NCI-H2171 (cell line): ENCODE measurements around the gene DOK3.
A peak's percentile ranks its signal among the peaks of the same experiment; 100 is the strongest.

Experiments used
- DNase-seq: peaks from one replicate; lab custom pipeline; 2025; lab: John Stamatoyannopoulos, UW

The DOK3 gene

DNA sequence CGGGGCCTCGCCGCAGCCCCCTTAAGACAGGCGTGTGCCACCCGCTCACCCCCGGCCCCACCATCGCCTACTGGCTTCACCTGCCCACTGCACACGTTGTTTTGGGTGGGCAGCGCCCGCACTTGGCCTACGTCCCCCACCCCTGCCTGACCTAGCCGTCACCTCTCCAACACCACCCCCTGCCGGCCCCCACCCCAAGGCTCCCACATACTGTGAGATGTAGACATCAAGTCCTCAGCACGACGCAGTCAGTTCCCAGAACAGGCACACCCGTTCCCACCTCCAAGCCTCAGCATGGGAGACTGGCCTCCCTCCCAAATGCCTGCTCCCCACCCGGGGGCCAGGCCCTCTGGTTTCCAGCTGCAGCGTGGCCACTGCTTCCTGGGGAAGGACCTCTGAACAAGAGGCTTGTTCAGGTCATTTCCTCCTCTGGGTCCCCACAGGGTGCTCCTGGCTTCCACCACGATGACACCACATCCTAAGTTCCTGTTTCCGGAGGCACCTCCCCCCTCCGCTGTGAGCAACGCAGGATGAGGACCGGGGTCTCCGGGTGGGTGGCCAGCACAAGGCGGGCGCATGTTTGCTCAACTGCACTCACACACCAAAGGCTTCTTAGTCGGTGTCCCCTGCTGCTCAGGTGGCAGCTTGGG is 47.5 kb downstream of the DOK3 start:
- no peak for DNase-seq

GRCh38 chr5:177459819-177460628 is 49.6 kb downstream of the DOK3 start:
- DNase-seq = no peak

DNA sequence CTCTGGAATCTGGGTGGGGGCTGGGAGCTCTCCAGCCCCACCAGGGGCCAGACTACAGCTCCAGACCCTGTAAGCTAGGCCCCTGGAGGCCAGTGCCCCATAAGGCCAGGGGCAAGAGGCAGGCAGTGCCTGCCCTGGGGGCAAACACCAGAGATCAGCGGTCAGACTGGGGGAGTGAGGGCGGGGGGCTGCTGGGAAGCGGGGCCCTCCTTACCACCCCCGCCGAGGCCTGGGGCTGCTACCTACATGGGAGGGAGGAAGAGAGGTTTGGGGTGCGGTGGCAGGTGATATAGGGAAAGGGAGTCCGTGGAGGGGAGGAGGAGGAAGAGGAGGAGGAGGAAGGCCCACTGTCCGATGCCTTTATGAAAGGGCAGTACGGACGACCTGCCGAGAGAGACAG is 50.3 kb downstream of the DOK3 start:
- DNase-seq = no peak

DNA sequence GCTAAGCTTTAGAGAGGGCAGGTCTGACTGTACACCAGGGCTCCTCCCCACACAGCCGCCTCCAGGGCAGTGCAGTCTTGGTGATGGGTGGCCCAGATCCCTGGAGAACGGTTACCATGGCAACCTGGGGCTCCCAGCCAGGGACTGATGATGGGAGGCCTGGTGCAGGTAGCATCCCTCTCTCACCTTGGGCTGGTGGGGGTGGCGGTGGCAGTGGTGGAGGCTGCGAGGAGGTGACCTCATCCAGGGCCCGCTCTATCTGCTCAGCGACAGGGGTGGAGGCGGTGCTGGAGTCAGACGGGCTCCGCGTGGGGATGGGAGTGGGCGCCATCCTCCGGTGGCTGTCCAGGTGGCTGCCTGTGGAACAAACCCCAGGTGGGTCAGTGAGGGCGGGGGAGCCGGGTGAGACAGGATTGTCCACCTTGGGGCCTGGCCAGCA is 50.7 kb downstream of the DOK3 start:
- no peak for DNase-seq

GRCh38 chr5:177457852-177458681 is 51.6 kb downstream of the DOK3 start:
- DNase-seq = no peak

DNA sequence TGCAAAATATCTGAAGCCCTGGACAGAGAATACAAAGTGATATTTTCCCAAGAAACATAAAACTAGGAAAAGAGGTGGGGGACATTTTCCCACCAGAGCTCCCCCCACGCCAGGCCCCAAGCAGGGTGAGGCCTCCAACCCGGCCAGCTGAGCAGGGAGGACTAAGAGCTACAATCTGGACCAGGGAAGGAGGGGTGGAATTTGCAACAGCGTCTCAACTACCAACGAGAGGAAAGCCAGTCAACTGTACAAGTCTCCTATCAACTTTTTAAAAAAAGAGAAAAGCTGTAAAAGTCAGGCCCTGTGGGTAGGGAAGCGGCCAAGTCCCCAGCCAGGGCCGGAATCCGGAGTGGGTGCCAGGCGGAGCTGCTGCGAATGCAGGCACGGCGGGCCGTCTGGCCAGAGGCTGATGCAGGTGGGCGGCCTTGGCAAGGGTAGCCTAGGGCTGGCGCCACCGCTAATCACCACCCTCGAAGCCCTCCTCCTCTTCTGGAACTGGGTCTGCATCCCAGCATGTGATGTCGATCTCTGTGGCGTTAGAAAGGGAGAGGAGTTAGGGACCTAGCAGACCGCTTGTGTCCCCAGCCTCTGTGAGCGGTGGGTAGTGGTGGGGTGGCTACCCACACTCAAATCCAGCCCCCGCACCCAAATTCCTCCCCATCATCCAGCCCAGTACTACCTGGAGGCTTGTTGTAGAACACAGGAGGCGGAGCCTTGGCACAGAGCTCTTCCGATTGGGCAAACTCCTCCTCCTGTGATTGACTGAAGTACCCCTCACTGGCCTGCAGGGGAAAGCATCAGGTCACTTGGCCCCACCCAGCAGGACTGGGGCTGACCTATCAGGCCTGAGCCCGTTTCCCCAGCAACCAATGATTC is 52.4 kb downstream of the DOK3 start:
- DNase-seq = peak; percentile 41

GRCh38 chr5:177456591-177456964 is 53.0 kb downstream of the DOK3 start:
- no peak for DNase-seq

- peak; percentile 80 for DNase-seq
Observed at GRCh38 chr5:177455661-177456590, 53.7 kb downstream of the DOK3 start.

GRCh38 chr5:177455036-177455660 is 54.5 kb downstream of the DOK3 start:
- peak; percentile 77 for DNase-seq

DNA sequence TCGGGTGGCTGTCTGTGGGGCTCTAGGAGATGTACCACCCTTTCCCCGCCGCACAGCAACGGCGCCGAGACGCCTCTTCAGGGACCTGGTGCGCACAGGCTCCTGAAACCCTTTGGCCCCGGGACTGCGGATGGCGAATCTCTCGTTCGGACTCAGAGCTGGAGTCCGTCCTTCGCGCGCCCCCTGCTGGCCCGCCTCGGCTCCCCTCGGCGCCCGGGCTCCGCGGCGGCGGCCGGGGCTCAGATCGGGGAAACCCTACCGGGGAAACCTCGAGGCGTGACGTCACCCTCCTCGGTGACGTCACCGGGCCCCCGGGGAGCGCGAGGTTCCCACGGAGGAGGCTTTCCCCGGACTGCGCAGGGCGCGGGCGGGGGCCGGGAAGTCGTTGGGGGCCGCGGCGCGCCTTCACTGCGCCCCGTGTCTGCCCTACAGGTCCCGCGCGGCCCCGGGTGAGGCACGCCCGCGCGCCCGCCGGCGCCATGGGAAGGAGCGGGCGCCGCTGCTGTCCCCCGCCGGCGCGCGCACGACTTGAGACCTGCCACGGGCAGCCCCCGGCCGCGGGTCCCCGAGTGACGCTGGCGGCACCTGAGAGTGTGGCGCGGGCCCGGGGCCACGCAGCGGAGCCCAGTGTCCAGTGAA is 55.1 kb downstream of the DOK3 start:
- peak; percentile 51 for DNase-seq

DNA sequence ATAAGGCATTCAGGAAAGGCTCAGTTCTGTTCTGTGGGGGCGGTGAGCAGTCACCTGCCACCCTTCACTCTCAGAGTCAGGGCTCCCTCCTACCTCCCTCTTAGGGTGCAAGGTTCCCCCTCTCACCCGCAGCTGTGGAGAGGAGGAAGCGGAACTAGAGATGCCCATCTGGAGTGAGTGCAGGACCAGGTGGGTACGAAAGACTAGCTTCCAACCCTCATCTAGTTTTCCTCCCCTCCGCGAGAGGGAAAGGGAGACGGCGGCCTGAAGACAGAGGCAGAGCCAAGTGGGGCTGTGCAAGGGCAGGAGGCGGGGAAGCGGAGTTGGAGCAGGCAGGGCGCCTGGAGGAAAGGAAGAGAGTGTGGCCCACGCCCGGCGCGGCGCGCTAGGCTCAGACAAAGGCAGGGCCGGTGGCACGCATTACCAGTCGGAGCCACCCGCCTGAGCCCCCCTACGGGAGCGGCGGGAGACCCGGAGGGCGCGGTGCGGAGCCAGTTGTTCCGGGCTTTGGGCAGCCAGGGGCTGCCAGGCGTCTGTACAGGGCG is 55.7 kb downstream of the DOK3 start:
- no peak for DNase-seq

- DNase-seq = no peak
Observed at GRCh38 chr5:177452688-177453638, 56.7 kb downstream of the DOK3 start.
